NCI-H460 (cell line): Measurements from ENCODE around the gene SPSB3. TPM values are rescaled to one million over a fixed set of nuclear protein-coding genes. Genes with fewer than 3 reads are reported as not detected.

Experiments used
- DNase-seq: peaks from one replicate; pipeline ENCODE4 v3.0.0-alpha.2; 2016; ENCODE audit warnings: low read depth; ENCODE audit errors: extremely low read depth
- polyA plus RNA-seq: library from polyadenylated mRNA; depleted of rRNA; stranded (reverse); fragments of >200 nt; gene quantifications from 2 replicates; pipeline ENCODE4 v1.2.3, GENCODE V29; 2014; cell fraction: nucleus; rRNA removed
- total RNA-seq: library from RNA; depleted of rRNA; stranded (reverse); fragments of >200 nt; shearing (Covaris generic); gene quantifications from 2 replicates; pipeline ENCODE4 v1.2.3, GENCODE V29; 2014; rRNA removed

SPSB3 gene
- total RNA-seq = 19.7 and 21.0 TPM in 2 replicates
- 56.1 and 95.8 TPM in 2 replicates for polyA plus RNA-seq

GRCh38 chr16:1782408-1783264 is at the start of gene SPSB3, which contains the start of gene NUBP2:
SPSB3 (minus strand) TSS chr16:1782571; CDS start chr16:1781483, 1,088 bp downstream.
NUBP2 (plus strand) TSS chr16:1782960; CDS start chr16:1783021, 61 bp downstream.
- peak; percentile 100 for DNase-seq

DNA sequence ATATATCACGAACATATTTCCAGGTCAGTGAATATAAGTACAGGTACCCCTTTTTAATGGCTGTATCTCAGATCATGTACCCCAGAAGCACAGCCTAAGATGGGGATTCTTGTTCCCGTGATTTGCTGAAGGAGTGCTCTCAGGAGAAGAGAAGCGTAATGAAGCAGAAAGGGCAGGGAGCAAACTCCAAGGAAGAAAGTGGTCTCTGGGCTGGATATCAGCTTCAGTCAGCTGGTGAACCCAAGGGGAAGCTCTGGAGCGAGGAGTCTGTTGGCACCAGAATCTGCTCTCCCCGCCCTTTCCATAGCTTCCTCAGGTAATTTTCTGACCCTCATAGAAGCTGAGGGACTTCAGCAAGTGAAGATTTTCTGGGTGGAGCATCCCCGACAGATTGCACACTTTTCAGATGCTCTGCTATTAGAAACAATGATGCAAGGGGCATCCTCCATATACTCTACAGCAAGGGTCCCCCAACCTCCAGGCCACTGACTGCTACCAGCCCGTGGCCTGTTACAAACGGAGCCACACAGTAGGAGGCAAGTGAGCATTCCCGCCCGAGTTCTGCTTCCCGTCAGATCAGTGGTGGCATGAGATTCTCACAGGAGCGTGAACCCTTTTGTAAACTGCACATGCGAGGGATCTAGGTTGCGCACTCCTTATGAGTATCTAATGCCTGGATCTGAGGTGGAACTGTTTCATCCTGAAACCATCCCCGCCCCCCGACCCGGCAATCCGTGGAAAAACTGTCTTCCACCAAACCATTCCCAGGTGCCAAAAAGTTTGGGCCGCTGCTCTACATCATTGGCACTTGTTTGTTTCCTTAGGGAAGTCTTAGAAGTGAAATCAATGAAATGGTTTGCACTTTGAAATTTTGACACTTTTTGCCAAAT is 49.1 kb upstream of the SPSB3 start:
- DNase-seq = no peak

- no peak for DNase-seq
These were observed 47.8 kb upstream of the SPSB3 start for GRCh38 chr16:1830213-1830612.

DNA sequence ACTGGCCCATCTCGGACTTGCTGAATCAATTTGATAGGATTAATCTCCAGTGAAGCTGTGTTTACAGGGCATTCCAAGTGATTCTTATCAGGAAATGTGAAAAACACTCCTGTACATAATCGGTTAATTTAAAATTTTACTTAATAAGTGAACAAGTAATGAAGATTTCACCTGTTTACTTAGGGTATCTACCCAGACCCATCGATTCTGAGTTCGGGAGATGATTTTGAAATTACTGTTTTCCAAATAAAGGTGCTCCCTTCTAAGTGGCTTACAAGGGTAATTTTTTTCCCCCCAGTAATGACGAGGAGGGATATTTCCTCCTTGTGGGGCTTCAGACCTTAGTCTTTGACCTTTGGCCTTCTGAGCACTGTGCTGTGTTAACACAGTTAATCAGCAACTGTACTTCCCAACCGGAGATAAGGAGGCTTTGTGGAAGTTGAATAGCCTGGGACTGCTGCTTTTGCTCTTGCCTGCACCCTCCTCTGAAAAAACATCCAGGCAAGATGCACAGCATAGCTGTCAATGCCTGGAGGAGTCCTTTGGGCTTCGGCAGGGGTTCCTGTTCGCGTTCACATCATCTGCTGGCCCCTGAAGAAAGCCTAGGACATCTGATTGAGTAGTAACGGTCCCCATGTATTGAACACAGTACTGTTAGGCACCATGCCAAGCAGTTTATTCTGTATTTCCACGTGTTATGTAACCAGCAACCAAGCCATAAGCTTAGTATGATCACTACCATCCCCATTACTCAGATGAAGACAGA is 46.5 kb upstream of the SPSB3 start:
- no peak for DNase-seq

GRCh38 chr16:1826691-1827573 is 44.6 kb upstream of the SPSB3 start, which contains the start of the genes FAHD1 and HAGH:
FAHD1 (plus strand) TSS chr16:1827206; CDS start chr16:1827239, 33 bp downstream.
HAGH (minus strand) TSS chr16:1826825; CDS start chr16:1826787, 38 bp downstream.
- peak; percentile 92 for DNase-seq

DNA sequence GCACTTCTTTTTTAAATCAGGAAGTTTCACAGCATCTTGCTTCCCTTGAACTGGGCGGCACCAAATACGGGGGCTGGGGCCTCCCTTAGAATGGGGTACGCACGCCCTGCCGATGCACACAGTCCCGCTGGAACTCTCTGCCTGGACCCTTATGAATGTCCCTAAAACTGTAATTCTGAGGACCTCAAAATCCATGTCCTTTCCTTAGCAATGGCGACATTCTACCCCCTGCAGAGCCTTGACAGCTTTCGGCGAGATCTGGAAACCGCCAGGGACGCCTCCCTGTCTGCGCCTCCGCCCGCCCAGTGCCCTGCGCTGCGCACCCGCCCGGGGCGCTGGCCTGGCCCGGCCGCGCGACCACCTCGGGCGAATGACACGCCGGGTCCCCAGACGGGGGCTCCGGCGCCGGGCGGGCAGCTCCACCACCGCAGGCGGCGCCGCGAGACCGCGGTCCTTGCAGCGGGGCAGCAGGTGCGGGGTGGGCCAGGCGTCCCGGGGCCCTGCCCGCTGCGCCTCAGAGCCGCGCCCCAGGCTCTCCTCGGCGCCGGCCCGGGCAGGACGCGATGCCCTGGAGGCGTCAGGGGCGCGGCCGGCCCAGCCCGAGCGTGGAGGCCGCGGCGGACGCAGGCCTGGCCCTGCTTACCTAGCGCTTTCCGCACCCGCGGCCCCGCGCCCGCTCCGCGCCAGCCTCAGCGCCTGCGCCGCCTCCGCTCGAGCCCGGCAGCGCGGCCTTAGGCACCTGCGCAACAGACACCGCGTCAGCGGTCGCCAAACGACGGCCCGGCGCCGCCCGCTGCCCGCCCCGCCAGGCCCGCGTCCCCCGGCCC is 43.7 kb upstream of the SPSB3 start:
- peak; percentile 40 for DNase-seq

GRCh38 chr16:1825381-1825863 is 43.1 kb upstream of the SPSB3 start:
- no peak for DNase-seq

- peak; percentile 58 for DNase-seq
These were observed 41.5 kb upstream of the SPSB3 start for GRCh38 chr16:1823821-1824220.

DNA sequence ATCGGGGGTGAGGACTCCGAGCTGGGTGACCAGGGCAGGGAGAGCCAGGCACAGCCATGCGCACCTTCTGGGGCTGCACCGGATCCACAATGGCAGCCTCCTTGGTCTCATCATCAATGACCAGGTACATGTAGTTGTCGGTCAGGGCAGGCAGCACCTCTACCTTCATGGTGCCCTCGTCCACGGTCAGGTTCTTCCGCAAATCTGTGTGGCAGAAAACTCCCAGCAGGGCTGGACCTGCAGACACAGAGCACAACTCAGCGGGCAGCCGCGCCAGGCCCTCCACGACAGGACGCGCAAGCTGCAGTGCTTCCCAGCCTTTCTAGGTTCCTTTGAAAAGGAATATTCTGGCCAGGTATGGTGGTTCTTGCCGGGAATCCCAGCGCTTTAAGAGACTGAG is 40.4 kb upstream of the SPSB3 start:
- no peak for DNase-seq

- DNase-seq = no peak
These were observed 39.7 kb upstream of the SPSB3 start for GRCh38 chr16:1821861-1822611.

DNA sequence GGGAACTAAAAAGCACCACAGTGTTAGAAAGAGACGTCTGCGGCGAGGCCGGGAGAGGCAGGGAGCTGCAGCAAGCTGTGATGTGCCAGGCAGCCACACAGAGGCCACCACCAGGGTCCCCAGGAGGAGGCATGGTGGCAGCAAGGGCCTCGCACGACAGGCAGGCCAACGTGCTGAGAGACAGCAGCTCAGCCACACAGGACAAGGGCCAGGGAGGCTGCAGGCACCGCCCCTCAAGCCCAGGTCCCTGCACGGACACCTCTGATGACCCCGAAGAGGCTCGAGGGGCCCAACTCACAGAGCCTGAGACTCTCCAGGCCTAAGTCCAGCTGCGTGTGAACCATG is 38.5 kb upstream of the SPSB3 start:
- no peak for DNase-seq

- no peak for DNase-seq
These were observed 38.0 kb upstream of the SPSB3 start for GRCh38 chr16:1820096-1820945.

- DNase-seq = no peak
These were observed 37.2 kb upstream of the SPSB3 start for GRCh38 chr16:1819611-1820010.

GRCh38 chr16:1818873-1819525 is 36.6 kb upstream of the SPSB3 start:
- DNase-seq = no peak

- no peak for DNase-seq
These were observed 36.0 kb upstream of the SPSB3 start for GRCh38 chr16:1818204-1818872.

DNA sequence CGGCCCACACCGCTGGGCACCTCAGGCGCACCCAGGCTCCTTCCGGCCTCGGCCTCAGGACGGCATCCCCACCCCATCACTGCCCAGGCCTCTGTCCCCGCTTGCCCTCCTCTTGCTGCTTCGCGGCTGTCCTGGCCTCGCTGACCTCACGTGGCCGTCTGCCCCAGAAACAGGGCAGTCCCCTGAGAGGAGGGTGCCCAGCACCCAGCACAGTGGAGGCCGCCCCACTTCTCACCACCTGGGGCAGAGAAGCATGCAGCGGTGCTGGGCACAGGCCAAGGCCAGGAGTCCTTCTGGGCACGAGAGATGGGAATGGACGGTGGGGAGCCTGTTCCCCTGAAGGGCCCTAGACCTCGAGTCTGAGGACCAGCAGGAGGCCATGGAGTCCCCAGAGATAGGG is 35.3 kb upstream of the SPSB3 start:
- no peak for DNase-seq
